Measurements from ENCODE around the gene USP10.
A peak's percentile ranks its signal among the peaks of the same experiment; 100 is the strongest.

- TF ChIP-seq CTCF (IDR thresholded peaks at IDR 0.05) (no peak), EP300 (IDR thresholded peaks at IDR 0.05) (peak; percentile 92 to 94), POLR2A (IDR thresholded peaks at IDR 0.05) (no peak)
These were observed 95.7 kb downstream of the USP10 start for GRCh38 chr16:84795329-84796053.

Data from tibial nerve (tissue), 4 donors.